Heart right ventricle (tissue), 16 donors: ENCODE measurements around the gene UBE2F. TPM values are rescaled to one million over a fixed set of nuclear protein-coding genes. Genes with fewer than 3 reads are reported as not detected.

Source experiments
- ATAC-seq, 8 donors: fragments of 200-7000 bp; cut with Tn5 transposase; one replicate each; pipeline ENCODE4 v1.9.1; 2020; ENCODE audit warnings: mild to moderate bottlenecking in 8 of 8, moderate library complexity in 8 of 8, moderate number of reproducible peaks in 1 of 8
- DNase-seq, 2 donors: peaks; one replicate each; pipeline ENCODE4 v3.0.0-alpha.2; 2020
- H3K27ac ChIP-seq, 10 donors: fragments of 200-600 bp; sonication (generic) in 2 of 10; one replicate each; pipeline versions ENCODE4 v1.5.0 to v1.8.0; 2020 to 2022; ENCODE audit warnings: mild to moderate bottlenecking in 3 of 10
- H3K27me3 ChIP-seq, 7 donors: fragments of 200-600 bp; one replicate each; pipeline ENCODE4 v1.8.0; 2021 to 2022; ENCODE audit warnings: mild to moderate bottlenecking in 2 of 7
- H3K36me3 ChIP-seq, 9 donors: fragments of 200-600 bp; sonication (generic) in 1 of 9; one replicate each; pipeline versions ENCODE4 v1.5.0 to v1.8.0; 2020 to 2022; ENCODE audit warnings: mild to moderate bottlenecking in 2 of 9
- H3K4me1 ChIP-seq, 9 donors: fragments of 200-600 bp; sonication (generic) in 1 of 9; one replicate each; pipeline versions ENCODE4 v1.5.0 to v1.8.0; 2020 to 2022; ENCODE audit warnings: mild to moderate bottlenecking in 4 of 9
- H3K4me3 ChIP-seq, 10 donors: fragments of 200-600 bp; sonication (generic) in 2 of 10; one replicate each; pipeline versions ENCODE4 v1.5.0 to v1.8.0; 2020 to 2022; ENCODE audit warnings: mild to moderate bottlenecking in 7 of 10, moderate library complexity in 2 of 10
- H3K9me3 ChIP-seq, 11 donors: fragments of 200-600 bp in 10 of 11; sonication (generic) in 2 of 11; one replicate each; pipeline versions ENCODE4 v1.5.0 to v1.8.0; 2013 to 2022; ENCODE audit warnings: mild to moderate bottlenecking in 2 of 11, control low read depth in 1 of 11, moderate library complexity in 1 of 11
- CTCF ChIP-seq, 9 donors: fragments of 200-600 bp; sonication (generic) in 2 of 9; IDR thresholded peaks; one replicate each; pipeline versions ENCODE4 v1.5.0 to v1.8.0; 2021 to 2022; ENCODE audit warnings: antibody characterized with exemption in 9 of 9, mild to moderate bottlenecking in 5 of 9, moderate library complexity in 1 of 9
- WGBS, 2 donors: extraction: QIAGEN DNeasy Blood & Tissue Kit; methylation state at CpG; one replicate each; pipeline ENCODE4 v1.1.7; 2013; ENCODE audit warnings: inconsistent platforms in 1 of 2; 5-methylcytosine and 5-hydroxymethylcytosine counted together
- intact Hi-C, 10 donors: fragments of 100-400 bp; cut with DNase I; formaldehyde crosslinking; loops; one replicate each; pipeline versions ENCODE4 v1.11.1 to v1.14.2; 2022
- polyA plus RNA-seq, 2 donors: library from polyadenylated mRNA; stranded (reverse); fragments of 200-250 nt; gene quantifications; one replicate each; pipeline ENCODE4 v1.2.3, GENCODE V29; 2013
- total RNA-seq, 10 donors: library from RNA; stranded (reverse); fragmentation: NEBNext Ultra II Directional in 3 of 10; extraction: Animal tissue kit (Norgen Biotek cat#: 25700) in 3 of 10; gene quantifications; one replicate each; pipeline versions ENCODE4 v1.2.1 to v1.2.4, GENCODE V29; 2021 to 2023
- donor health status: Arrhythmogenic right ventricular cardiomyopathy.
- donor health status: ischemic (EF 13 %, LVEDD 7.1; RV severe dilation, severe dysfunction).
- donor health status: healthy with polysubstance abuse.
- donor health status: DM: no; HTN: yes; CAD: no.
- donor health status: DM: no; HTN: no; CAD: no.
- donor health status: ischemic (EF 25% LVEDD 6.9; RV normal size, moderate dysfunction).
- donor health status: ischemic (EF 25% LVEDD 5.7; RV mildly dilated, moderate dysfunction).
- donor health status: healthy.
- donor health status: DM: yes; HTN: yes; CAD: no.
- donor health status: Ischemic cardiomyopathy.
- donor health status: ischemic (EF 35%, LVEDD 5.7; RV mildly dilated, moderate dysfunction).
- donor health status: nonischemic (EF 11% LVEDD 7.7; RV severe dilation, severe dysfunction).
- donor health status: DM: yes; HTN: yes; CAD: no.
- donor health status: PGD.
- donor health status: ischemic (EF 29% LVEDD 5.4; RV normal size, mild dysfunction).
- donor health status: nonischemic (EF 23%, LVEDD 6.1; RV moderate dilation, normal function).

The UBE2F gene
- total and polyA plus RNA-seq, 12 donors = 43.5 to 82.2 (median 63.7) TPM

DNA sequence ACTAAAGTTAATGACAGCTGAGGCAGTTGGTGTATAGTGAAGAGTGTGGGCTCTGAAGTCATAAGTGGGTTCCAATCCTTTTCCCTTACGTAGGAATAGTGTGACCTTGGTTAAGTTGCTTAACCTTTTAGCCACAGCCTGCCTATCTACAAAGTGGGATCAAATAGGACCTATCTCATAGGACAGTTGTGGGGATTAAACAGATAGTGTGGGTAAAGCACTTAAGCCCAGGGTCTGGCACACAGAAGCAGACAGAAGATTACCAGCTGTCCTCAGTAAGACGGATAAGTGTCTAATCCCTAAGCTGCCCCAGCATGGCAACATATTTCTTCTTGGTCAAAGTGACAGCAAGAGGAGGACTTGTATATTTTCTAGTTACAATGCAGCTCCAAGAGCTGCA is 28.2 kb downstream of the UBE2F start:
- no peaks in the 10 kb centered on the region for H3K27me3 ChIP-seq
- no peak for DNase-seq

GRCh38 chr2:237996021-237996593 is 29.3 kb downstream of the UBE2F start:
- Histone ChIP-seq H3K36me3 (peaks cover 0 to 68% (median 0%) of the 10 kb centered on the region in 9 donors), H3K4me3 (no peak overlapping the region), H3K4me1 (peaks cover 0 to 5% (median 0%) of the 10 kb centered on the region in 9 donors), H3K27ac (no peak overlapping the region), H3K27me3 (no peaks in the 10 kb centered on the region), H3K9me3 (peaks cover 0 to 10% (median 0%) of the 10 kb centered on the region in 11 donors)
- WGBS, 2 donors = 63 to 71% methylated on average over 9 of the region's 9 CpGs
- intact Hi-C loops = no loop called here
- no peak for DNase-seq
- no peak for ATAC-seq
- no peak for TF ChIP-seq CTCF (IDR thresholded peaks at IDR 0.05)

More for the DNA sequence above, 28.2 kb downstream of the UBE2F start:
- WGBS, 2 donors = 90 to 95% methylated on average over 2 of the region's 2 CpGs
- Histone ChIP-seq H3K36me3 (peaks cover 0 to 77% (median 0%) of the 10 kb centered on the region in 9 donors), H3K4me1 (peaks cover 0 to 5% (median 0%) of the 10 kb centered on the region in 9 donors), H3K4me3 (no peak overlapping the region), H3K9me3 (peaks cover 0 to 10% (median 0%) of the 10 kb centered on the region in 11 donors), H3K27ac (no peak overlapping the region)
- ATAC-seq = no peak
- intact Hi-C loops = no loop called here
- TF ChIP-seq CTCF (IDR thresholded peaks at IDR 0.05) = no peak

GRCh38 chr2:237997521-237997920 is 30.7 kb downstream of the UBE2F start:
- no peaks in the 10 kb centered on the region for H3K27me3 ChIP-seq
- peaks cover 0 to 5% (median 0%) of the 10 kb centered on the region in 9 donors for H3K4me1 ChIP-seq
- no peak for TF ChIP-seq CTCF (IDR thresholded peaks at IDR 0.05)
- ATAC-seq (no peak), DNase-seq (no peak)
- peaks cover 0 to 54% (median 0%) of the 10 kb centered on the region in 9 donors for H3K36me3 ChIP-seq
- no peak overlapping the region for H3K4me3 ChIP-seq
- peaks cover 0 to 10% (median 0%) of the 10 kb centered on the region in 11 donors for H3K9me3 ChIP-seq
- peak overlapping the region in 1 of 10 donors; percentile 28 for H3K27ac ChIP-seq
- WGBS, 2 donors = 63 to 67% methylated on average over 4 of the region's 4 CpGs
- intact Hi-C loops = no loop called here

DNA sequence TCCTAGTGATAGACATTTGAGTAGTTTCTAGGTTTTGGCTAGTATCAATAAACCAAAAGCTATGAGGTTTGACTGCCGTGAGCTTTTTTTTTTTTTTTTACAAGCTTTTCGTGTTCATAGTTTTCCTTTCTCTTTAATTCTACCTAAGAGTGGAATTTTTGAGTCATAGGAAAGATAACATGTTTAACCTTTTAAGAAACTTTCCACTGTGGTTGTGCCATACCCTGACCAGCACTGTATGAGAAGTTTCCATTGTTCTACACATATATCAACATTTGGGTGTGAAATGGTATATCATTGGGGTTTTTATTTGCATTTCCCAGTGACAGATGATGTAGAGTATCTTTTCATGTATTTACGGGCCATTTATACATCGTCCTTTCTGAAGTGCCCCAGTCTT is 31.7 kb downstream of the UBE2F start:
- peaks cover 0 to 10% (median 0%) of the 10 kb centered on the region in 11 donors for H3K9me3 ChIP-seq
- H3K4me3 ChIP-seq = no peak overlapping the region
- intact Hi-C loops = no loop called here
- peak in 1 of 8 donors; percentile 28 for ATAC-seq
- peak overlapping the region in 1 of 10 donors; percentile 28 for H3K27ac ChIP-seq
- 79 to 90% methylated on average over 4 of the region's 4 CpGs for WGBS, 2 donors
- no peak for DNase-seq
- no peak for TF ChIP-seq CTCF (IDR thresholded peaks at IDR 0.05)
- peaks cover 0 to 5% (median 0%) of the 10 kb centered on the region in 9 donors for H3K4me1 ChIP-seq
- H3K27me3 ChIP-seq = no peaks in the 10 kb centered on the region
- H3K36me3 ChIP-seq = peaks cover 0 to 48% (median 0%) of the 10 kb centered on the region in 9 donors
